Heart right ventricle (tissue), 16 donors: ENCODE results near the gene C2orf76. TPM values are rescaled to one million over a fixed set of nuclear protein-coding genes. Genes with fewer than 3 reads are reported as not detected.

ENCODE experiments used
- ATAC-seq, 8 donors: fragments of 200-7000 bp; cut with Tn5 transposase; one replicate each; pipeline ENCODE4 v1.9.1; 2020; ENCODE audit warnings: mild to moderate bottlenecking in 8 of 8, moderate library complexity in 8 of 8, moderate number of reproducible peaks in 1 of 8
- DNase-seq, 2 donors: peaks; one replicate each; pipeline ENCODE4 v3.0.0-alpha.2; 2020
- H3K27ac ChIP-seq, 10 donors: fragments of 200-600 bp; sonication (generic) in 2 of 10; one replicate each; pipeline versions ENCODE4 v1.5.0 to v1.8.0; 2020 to 2022; ENCODE audit warnings: mild to moderate bottlenecking in 3 of 10
- H3K27me3 ChIP-seq, 7 donors: fragments of 200-600 bp; one replicate each; pipeline ENCODE4 v1.8.0; 2021 to 2022; ENCODE audit warnings: mild to moderate bottlenecking in 2 of 7
- H3K36me3 ChIP-seq, 9 donors: fragments of 200-600 bp; sonication (generic) in 1 of 9; one replicate each; pipeline versions ENCODE4 v1.5.0 to v1.8.0; 2020 to 2022; ENCODE audit warnings: mild to moderate bottlenecking in 2 of 9
- H3K4me1 ChIP-seq, 9 donors: fragments of 200-600 bp; sonication (generic) in 1 of 9; one replicate each; pipeline versions ENCODE4 v1.5.0 to v1.8.0; 2020 to 2022; ENCODE audit warnings: mild to moderate bottlenecking in 4 of 9
- H3K4me3 ChIP-seq, 10 donors: fragments of 200-600 bp; sonication (generic) in 2 of 10; one replicate each; pipeline versions ENCODE4 v1.5.0 to v1.8.0; 2020 to 2022; ENCODE audit warnings: mild to moderate bottlenecking in 7 of 10, moderate library complexity in 2 of 10
- H3K9me3 ChIP-seq, 11 donors: fragments of 200-600 bp in 10 of 11; sonication (generic) in 2 of 11; one replicate each; pipeline versions ENCODE4 v1.5.0 to v1.8.0; 2013 to 2022; ENCODE audit warnings: mild to moderate bottlenecking in 2 of 11, control low read depth in 1 of 11, moderate library complexity in 1 of 11
- WGBS, 2 donors: extraction: QIAGEN DNeasy Blood & Tissue Kit; methylation state at CpG; one replicate each; pipeline ENCODE4 v1.1.7; 2013; ENCODE audit warnings: inconsistent platforms in 1 of 2; 5-methylcytosine and 5-hydroxymethylcytosine counted together
- intact Hi-C, 10 donors: fragments of 100-400 bp; cut with DNase I; formaldehyde crosslinking; loops; one replicate each; pipeline versions ENCODE4 v1.11.1 to v1.14.2; 2022
- polyA plus RNA-seq, 2 donors: library from polyadenylated mRNA; stranded (reverse); fragments of 200-250 nt; gene quantifications; one replicate each; pipeline ENCODE4 v1.2.3, GENCODE V29; 2013
- total RNA-seq, 10 donors: library from RNA; stranded (reverse); fragmentation: NEBNext Ultra II Directional in 3 of 10; extraction: Animal tissue kit (Norgen Biotek cat#: 25700) in 3 of 10; gene quantifications; one replicate each; pipeline versions ENCODE4 v1.2.1 to v1.2.4, GENCODE V29; 2021 to 2023
- TF ChIP-seq, protein P1 (sequence below), 9 donors: fragments of 200-600 bp; sonication (generic) in 2 of 9; IDR thresholded peaks; one replicate each; pipeline versions ENCODE4 v1.5.0 to v1.8.0; 2021 to 2022; ENCODE audit warnings: antibody characterized with exemption in 9 of 9, mild to moderate bottlenecking in 5 of 9, moderate library complexity in 1 of 9
- donor health status: Arrhythmogenic right ventricular cardiomyopathy.
- donor health status: ischemic (EF 13 %, LVEDD 7.1; RV severe dilation, severe dysfunction).
- donor health status: healthy with polysubstance abuse.
- donor health status: DM: no; HTN: yes; CAD: no.
- donor health status: DM: no; HTN: no; CAD: no.
- donor health status: ischemic (EF 25% LVEDD 6.9; RV normal size, moderate dysfunction).
- donor health status: ischemic (EF 25% LVEDD 5.7; RV mildly dilated, moderate dysfunction).
- donor health status: healthy.
- donor health status: DM: yes; HTN: yes; CAD: no.
- donor health status: Ischemic cardiomyopathy.
- donor health status: ischemic (EF 35%, LVEDD 5.7; RV mildly dilated, moderate dysfunction).
- donor health status: nonischemic (EF 11% LVEDD 7.7; RV severe dilation, severe dysfunction).
- donor health status: DM: yes; HTN: yes; CAD: no.
- donor health status: PGD.
- donor health status: ischemic (EF 29% LVEDD 5.4; RV normal size, mild dysfunction).
- donor health status: nonischemic (EF 23%, LVEDD 6.1; RV moderate dilation, normal function).

Gene C2orf76
- total and polyA plus RNA-seq, 12 donors, result 5.1 to 12.2 (median 8.4) TPM

GRCh38 chr2:119294671-119295070 is 72.0 kb downstream of the C2orf76 start:
- 89 to 93% methylated on average over 14 of the region's 14 CpGs for WGBS, 2 donors

DNA sequence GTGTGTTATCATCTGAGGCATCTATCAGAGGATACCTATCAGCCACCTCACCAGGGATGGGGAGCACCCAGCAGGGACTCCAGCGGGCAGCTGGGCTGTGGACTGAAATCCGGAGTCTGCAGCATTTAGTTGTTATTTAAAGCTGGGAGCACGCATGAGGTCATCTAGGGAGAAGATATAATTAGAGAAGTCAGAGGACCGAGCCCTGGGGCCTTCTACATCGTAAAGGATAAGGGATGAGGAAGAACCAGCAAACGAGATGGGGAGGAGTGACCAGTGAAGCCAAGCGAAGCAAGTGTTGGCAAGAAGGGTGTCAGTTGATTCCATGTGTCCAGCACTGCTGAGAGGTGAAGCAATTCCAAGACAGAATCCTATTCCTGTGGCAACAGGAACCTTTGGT is 72.7 kb downstream of the C2orf76 start:
- no peak for DNase-seq
- intact Hi-C loops, result loop anchor here in 8 of 10 donors (5.0 to 10.0 kb wide), 6 partner anchors 69 to 412 kb away; partner anchors contain the start of gene STEAP3 (in 1 of the 8)
- peak overlapping the region in 5 of 10 donors; percentile 19 to 56 (median 51) for H3K27ac ChIP-seq
- peak; percentile 12 to 80 (median 52) for ATAC-seq
- no peak overlapping the region for H3K4me3 ChIP-seq
- H3K4me1 ChIP-seq, result peaks cover 0 to 18% (median 3%) of the 10 kb centered on the region in 9 donors
- no peaks in the 10 kb centered on the region for H3K36me3 ChIP-seq
- TF ChIP-seq, protein P1, sequence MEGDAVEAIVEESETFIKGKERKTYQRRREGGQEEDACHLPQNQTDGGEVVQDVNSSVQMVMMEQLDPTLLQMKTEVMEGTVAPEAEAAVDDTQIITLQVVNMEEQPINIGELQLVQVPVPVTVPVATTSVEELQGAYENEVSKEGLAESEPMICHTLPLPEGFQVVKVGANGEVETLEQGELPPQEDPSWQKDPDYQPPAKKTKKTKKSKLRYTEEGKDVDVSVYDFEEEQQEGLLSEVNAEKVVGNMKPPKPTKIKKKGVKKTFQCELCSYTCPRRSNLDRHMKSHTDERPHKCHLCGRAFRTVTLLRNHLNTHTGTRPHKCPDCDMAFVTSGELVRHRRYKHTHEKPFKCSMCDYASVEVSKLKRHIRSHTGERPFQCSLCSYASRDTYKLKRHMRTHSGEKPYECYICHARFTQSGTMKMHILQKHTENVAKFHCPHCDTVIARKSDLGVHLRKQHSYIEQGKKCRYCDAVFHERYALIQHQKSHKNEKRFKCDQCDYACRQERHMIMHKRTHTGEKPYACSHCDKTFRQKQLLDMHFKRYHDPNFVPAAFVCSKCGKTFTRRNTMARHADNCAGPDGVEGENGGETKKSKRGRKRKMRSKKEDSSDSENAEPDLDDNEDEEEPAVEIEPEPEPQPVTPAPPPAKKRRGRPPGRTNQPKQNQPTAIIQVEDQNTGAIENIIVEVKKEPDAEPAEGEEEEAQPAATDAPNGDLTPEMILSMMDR (IDR thresholded peaks at IDR 0.05), result no peak
- WGBS, 2 donors, result 29 to 47% methylated on average over 7 of the region's 7 CpGs
- H3K27me3 ChIP-seq, result no peaks in the 10 kb centered on the region
- no peaks in the 10 kb centered on the region for H3K9me3 ChIP-seq

More at GRCh38 chr2:119294671-119295070, 72.0 kb downstream of the C2orf76 start:
- H3K27ac ChIP-seq, result no peak overlapping the region
- DNase-seq (no peak), ATAC-seq (no peak)
- H3K27me3 ChIP-seq, result no peaks in the 10 kb centered on the region
- no peak overlapping the region for H3K4me3 ChIP-seq
- TF ChIP-seq, protein P1 (IDR thresholded peaks at IDR 0.05), result no peak
- H3K36me3 ChIP-seq, result no peaks in the 10 kb centered on the region
- intact Hi-C loops, result loop anchor here in 8 of 10 donors (5.0 to 10.0 kb wide), 6 partner anchors 70 to 412 kb away; partner anchors contain the start of gene STEAP3 (in 1 of the 8)
- no peaks in the 10 kb centered on the region for H3K9me3 ChIP-seq
- peaks cover 0 to 18% (median 3%) of the 10 kb centered on the region in 9 donors for H3K4me1 ChIP-seq

DNA sequence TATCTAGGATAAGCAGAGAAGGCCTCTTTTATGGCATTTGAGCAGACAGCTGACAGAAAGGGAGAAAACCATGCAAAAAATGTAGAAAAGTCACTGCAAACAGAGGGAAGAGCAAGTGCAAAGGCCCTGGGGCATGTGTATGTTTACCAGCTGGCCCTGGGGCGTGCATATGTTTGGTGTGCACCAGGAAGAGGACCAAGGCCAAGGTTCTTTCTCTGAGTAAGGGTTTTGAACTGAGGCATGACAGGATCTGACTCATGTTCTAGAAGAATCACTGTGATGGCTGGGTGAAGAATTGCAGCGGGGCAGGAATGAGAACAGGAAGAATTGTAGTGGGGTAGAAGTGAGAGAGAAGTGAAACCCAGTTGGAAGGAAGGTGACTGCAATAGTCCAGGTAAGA is 73.4 kb downstream of the C2orf76 start:
- Histone ChIP-seq H3K9me3 (no peaks in the 10 kb centered on the region), H3K27ac (peak overlapping the region in 4 of 10 donors; percentile 31 to 56 (median 52)), H3K27me3 (no peaks in the 10 kb centered on the region), H3K4me3 (no peak overlapping the region), H3K4me1 (peaks cover 0 to 18% (median 3%) of the 10 kb centered on the region in 9 donors), H3K36me3 (no peaks in the 10 kb centered on the region)
- TF ChIP-seq, protein P1 (IDR thresholded peaks at IDR 0.05), result no peak
- no peak for DNase-seq
- 94 to 98% methylated on average over 2 of the region's 2 CpGs for WGBS, 2 donors
- intact Hi-C loops, result loop anchor here in 8 of 10 donors (5.0 to 10.0 kb wide), 6 partner anchors 68 to 411 kb away; partner anchors contain the start of gene STEAP3 (in 1 of the 8)
- no peak for ATAC-seq

GRCh38 chr2:119292226-119292625 is 74.4 kb downstream of the C2orf76 start:
- ATAC-seq, result no peak
- no peak overlapping the region for H3K27ac ChIP-seq
- WGBS, 2 donors, result 55 to 69% methylated on average over 8 of the region's 8 CpGs
- peaks cover 0 to 18% (median 3%) of the 10 kb centered on the region in 9 donors for H3K4me1 ChIP-seq
- H3K36me3 ChIP-seq, result no peaks in the 10 kb centered on the region
- intact Hi-C loops, result loop anchor here in 8 of 10 donors (5.0 to 10.0 kb wide), 6 partner anchors 67 to 410 kb away; partner anchors contain the start of gene STEAP3 (in 1 of the 8)
- TF ChIP-seq, protein P1 (IDR thresholded peaks at IDR 0.05), result no peak
- DNase-seq, result no peak
- H3K9me3 ChIP-seq, result no peaks in the 10 kb centered on the region
- H3K4me3 ChIP-seq, result no peak overlapping the region
- H3K27me3 ChIP-seq, result no peaks in the 10 kb centered on the region
